ENCODE data around the gene SUGCT. TPM values are rescaled to one million over a fixed set of nuclear protein-coding genes. Genes with fewer than 3 reads are reported as not detected.

Gene SUGCT
- total RNA-seq, 1 experiment from 2014 or later: 1.6 TPM

GRCh38 chr7:40095695-40096327 lies 39.0 kb upstream of the SUGCT start:
- BruUV-seq (replicated peaks): no TSS peak
- intact Hi-C loops (cut with micrococcal nuclease; ENCODE audit: unreplicated experiment): no loop called here
- H3K27me3 Mint-ChIP-seq (ENCODE audit: unreplicated experiment): no peaks in the 10 kb centered on the region
- no peaks in the 10 kb centered on the region for H3K9me3 Mint-ChIP-seq (ENCODE audit: low read depth, unreplicated experiment)
- DNase-seq: no peak
- no peaks in the 10 kb centered on the region for H3K4me1 Mint-ChIP-seq (ENCODE audit: low read depth, unreplicated experiment)
- H3K36me3 Mint-ChIP-seq (ENCODE audit: insufficient read depth, unreplicated experiment): peaks cover 43% of the 10 kb centered on the region
- CTCF ChIA-PET: interaction anchor here (1.4 kb wide), 1 partner anchor 11 kb away, joined by 3 read pairs; no protein-coding TSS in a partner anchor
- no peak for TF ChIP-seq CTCF (IDR thresholded peaks at IDR 0.05; ENCODE audit: unreplicated experiment)
- H3K27ac Mint-ChIP-seq (ENCODE audit: unreplicated experiment): no peak overlapping the region
- H3K4me3 Mint-ChIP-seq (ENCODE audit: low read depth, unreplicated experiment): no peak overlapping the region

GRCh38 chr7:40097728-40098127 lies 37.1 kb upstream of the SUGCT start:
- no peak for TF ChIP-seq CTCF (IDR thresholded peaks at IDR 0.05; ENCODE audit: unreplicated experiment)
- H3K36me3 Mint-ChIP-seq (ENCODE audit: insufficient read depth, unreplicated experiment): peaks cover 29% of the 10 kb centered on the region
- no TSS peak for BruUV-seq (replicated peaks)
- H3K4me3 Mint-ChIP-seq (ENCODE audit: low read depth, unreplicated experiment): no peak overlapping the region
- CTCF ChIA-PET: interaction anchor here (0.7 kb wide), 1 partner anchor 701 kb away, joined by 3 read pairs; no protein-coding TSS in a partner anchor
- no peaks in the 10 kb centered on the region for H3K27me3 Mint-ChIP-seq (ENCODE audit: unreplicated experiment)
- no peaks in the 10 kb centered on the region for H3K9me3 Mint-ChIP-seq (ENCODE audit: low read depth, unreplicated experiment)
- no peak for DNase-seq
- intact Hi-C loops (cut with micrococcal nuclease; ENCODE audit: unreplicated experiment): no loop called here
- no peak overlapping the region for H3K27ac Mint-ChIP-seq (ENCODE audit: unreplicated experiment)
- no peaks in the 10 kb centered on the region for H3K4me1 Mint-ChIP-seq (ENCODE audit: low read depth, unreplicated experiment)

- no TSS peak for BruUV-seq (replicated peaks)
- CTCF ChIA-PET: no interaction called here
- no peaks in the 10 kb centered on the region for H3K9me3 Mint-ChIP-seq (ENCODE audit: low read depth, unreplicated experiment)
Observed at GRCh38 chr7:40098810-40099209, 36.0 kb upstream of the SUGCT start.

DNA sequence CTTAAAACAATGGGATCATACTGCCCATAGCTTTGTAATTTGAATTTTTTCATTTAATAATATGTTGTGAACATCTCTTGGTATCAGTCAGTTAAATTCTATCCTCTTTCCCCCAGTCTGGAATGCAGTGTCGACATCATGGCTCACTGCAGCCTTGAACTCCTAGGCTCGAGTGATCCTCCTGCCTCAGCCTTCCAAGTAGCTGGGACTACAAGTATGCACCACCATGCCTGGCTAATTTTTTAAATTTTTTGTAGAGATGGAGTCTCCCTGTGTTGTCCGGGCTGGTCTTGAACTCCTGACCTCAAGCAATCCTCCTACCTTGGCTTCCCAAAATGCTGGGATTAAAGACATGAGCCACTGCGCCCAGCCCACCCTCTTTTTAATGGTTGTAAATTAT lies 35.0 kb upstream of the SUGCT start:
- CTCF ChIA-PET: no interaction called here
- Mint-ChIP-seq H3K4me3 (ENCODE audit: low read depth, unreplicated experiment) (no peak overlapping the region), H3K36me3 (ENCODE audit: insufficient read depth, unreplicated experiment) (peaks cover 12% of the 10 kb centered on the region), H3K4me1 (ENCODE audit: low read depth, unreplicated experiment) (no peaks in the 10 kb centered on the region), H3K27ac (ENCODE audit: unreplicated experiment) (no peak overlapping the region), H3K9me3 (ENCODE audit: low read depth, unreplicated experiment) (no peaks in the 10 kb centered on the region), H3K27me3 (ENCODE audit: unreplicated experiment) (no peaks in the 10 kb centered on the region)
- no peak for TF ChIP-seq CTCF (IDR thresholded peaks at IDR 0.05; ENCODE audit: unreplicated experiment)
- BruUV-seq (replicated peaks): no TSS peak
- intact Hi-C loops (cut with micrococcal nuclease; ENCODE audit: unreplicated experiment): no loop called here
- no peak for DNase-seq

More at GRCh38 chr7:40098810-40099209, 36.0 kb upstream of the SUGCT start:
- TF ChIP-seq CTCF (IDR thresholded peaks at IDR 0.05; ENCODE audit: unreplicated experiment): no peak
- no peak overlapping the region for H3K4me3 Mint-ChIP-seq (ENCODE audit: low read depth, unreplicated experiment)
- H3K36me3 Mint-ChIP-seq (ENCODE audit: insufficient read depth, unreplicated experiment): peaks cover 22% of the 10 kb centered on the region
- no peaks in the 10 kb centered on the region for H3K4me1 Mint-ChIP-seq (ENCODE audit: low read depth, unreplicated experiment)
- intact Hi-C loops (cut with micrococcal nuclease; ENCODE audit: unreplicated experiment): no loop called here
- no peaks in the 10 kb centered on the region for H3K27me3 Mint-ChIP-seq (ENCODE audit: unreplicated experiment)
- DNase-seq: no peak
- H3K27ac Mint-ChIP-seq (ENCODE audit: unreplicated experiment): no peak overlapping the region

Data from Calu3 (cell line).